Panc1 (cell line): Measurements from ENCODE around the gene VSIR. TPM values are rescaled to one million over a fixed set of nuclear protein-coding genes. Genes with fewer than 3 reads are reported as not detected.

Source experiments
- ATAC-seq: fragments of 200-7000 bp; cut with Tn5 transposase; 2 replicates; pipeline ENCODE4 v1.9.1; 2020; ENCODE audit warnings: mild to moderate bottlenecking, moderate library complexity
- BruUV-seq: library from RNA; stranded (reverse); fragments of 400-500 nt; replicated peaks from 2 replicates; lab custom pipeline; 2021; lab: Mats Ljungman, UMichigan
- CTCF ChIA-PET: fragments of 300-600 bp; sonication (Branson Sonifier 250); formaldehyde crosslinking; loops from one replicate; lab custom pipeline; 2022; ENCODE audit warnings: antibody characterized with exemption; lab: Charles Lee
- POLR2A ChIA-PET: fragments of 300-600 bp; sonication (Branson Sonifier 250); formaldehyde crosslinking; loops from one replicate; lab custom pipeline; 2022; ENCODE audit warnings: antibody characterized with exemption; lab: Charles Lee
- DNase-seq: peaks from one replicate; pipeline ENCODE4 v3.0.0-alpha.2; 2010; ENCODE audit warnings: low read depth, low spot score
- H3K27ac ChIP-seq: 2 replicates; pipeline ENCODE4 v1.5.1; 2011; ENCODE audit warnings: mild to moderate bottlenecking, low read length, inconsistent platforms
- H3K27me3 ChIP-seq: fragments of 200-500 bp; sonication (Bioruptor generic); 2 replicates; pipeline ENCODE4 v1.6.0; 2014; ENCODE audit warnings: low read length, inconsistent platforms; ENCODE audit not compliant: control insufficient read depth, insufficient read depth
- H3K36me3 ChIP-seq: fragments of 200-500 bp; sonication (Bioruptor generic); 2 replicates; pipeline ENCODE4 v1.5.1; 2014; ENCODE audit warnings: inconsistent platforms, mild to moderate bottlenecking, low read length, moderate library complexity; ENCODE audit not compliant: control insufficient read depth, insufficient read depth
- H3K4me1 ChIP-seq: 2 replicates; pipeline ENCODE4 v1.5.1; 2011; ENCODE audit warnings: inconsistent platforms, mild to moderate bottlenecking, low read length, moderate library complexity; ENCODE audit not compliant: control insufficient read depth, insufficient read depth
- H3K4me3 ChIP-seq, 2 experiments: 2 replicates each; pipeline ENCODE4 v1.5.1; 2011 to 2012; ENCODE audit warnings: low read depth in 2 of 2, low read length in 2 of 2, mild to moderate bottlenecking in 2 of 2, inconsistent platforms in 1 of 2, moderate library complexity in 1 of 2
- H3K9me3 ChIP-seq: fragments of 200-500 bp; sonication (Bioruptor generic); 2 replicates; pipeline ENCODE4 v1.5.1; 2014; ENCODE audit warnings: low read depth, mild to moderate bottlenecking, inconsistent platforms, low read length, moderate library complexity; ENCODE audit not compliant: control insufficient read depth, insufficient read depth
- POLR2AphosphoS5 ChIP-seq: IDR thresholded peaks from 2 replicates; pipeline ENCODE4 v1.6.1; 2012; ENCODE audit warnings: mild to moderate bottlenecking, low read depth, low read length, moderate library complexity
- REST ChIP-seq, 2 experiments: IDR thresholded peaks; 2 replicates each; pipeline ENCODE4 v1.6.1; 2011 to 2012; ENCODE audit warnings: low read depth in 2 of 2, control low read depth in 1 of 2, low read length in 1 of 2, mild to moderate bottlenecking in 1 of 2, moderate library complexity in 1 of 2; ENCODE audit not compliant: insufficient read depth in 1 of 2
- SIN3A ChIP-seq: IDR thresholded peaks from 2 replicates; pipeline ENCODE4 v1.6.1; 2012; ENCODE audit warnings: low read depth, mild to moderate bottlenecking, low read length, moderate library complexity, borderline replicate concordance; ENCODE audit not compliant: insufficient read depth
- TCF7L2 ChIP-seq: IDR thresholded peaks from 2 replicates; pipeline ENCODE4 v1.6.1; 2011; ENCODE audit warnings: mild to moderate bottlenecking, low read depth, low read length, inconsistent platforms
- in situ Hi-C: cut with HindIII; loops from 2 replicates; pipeline ENCODE4 v1.10.0; 2016; ENCODE audit warnings: low sequenced_read_pairs, low pct_unique_long_range_greater_than_20kb
- intact Hi-C: fragments of 100-400 bp; cut with micrococcal nuclease; formaldehyde crosslinking; loops from one replicate; pipeline ENCODE4 v1.10.0; 2022; ENCODE audit not compliant: unreplicated experiment
- total RNA-seq: library from RNA; stranded (reverse); gene quantifications from one replicate; pipeline ENCODE4 v1.2.1, GENCODE V29; 2021; ENCODE audit not compliant: unreplicated experiment
- TF ChIP-seq, protein P1 (sequence below): fragments of 450-650 bp; IDR thresholded peaks from 2 replicates; pipeline ENCODE4 v1.5.1; 2017; ENCODE audit warnings: mild to moderate bottlenecking

Gene VSIR
- total RNA-seq, 1 experiment from 2014 or later: 34.9 TPM

DNA sequence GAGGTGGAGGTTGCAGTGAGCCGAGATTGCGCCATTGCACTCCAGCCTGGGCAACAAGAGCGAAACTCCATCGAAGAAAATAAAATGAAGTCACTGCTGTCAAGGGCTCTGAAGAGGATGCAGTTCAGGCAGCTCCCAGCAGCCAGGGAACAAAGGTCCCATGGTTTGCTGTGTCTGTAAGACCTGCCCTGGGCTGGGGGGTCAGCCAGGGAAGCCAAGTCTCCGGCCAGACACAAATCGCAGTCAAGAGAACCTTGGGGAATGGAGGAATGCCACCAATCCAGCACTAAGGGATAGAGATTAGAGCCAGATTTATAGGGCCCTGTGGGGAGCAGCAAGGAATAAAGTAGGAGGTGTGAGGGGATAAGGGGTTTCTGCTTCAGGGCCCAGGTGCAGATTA, 28.9 kb upstream of the VSIR start:
- no peak overlapping the region for H3K27ac ChIP-seq
- intact Hi-C loops (no loop called here), in situ Hi-C loops (no loop called here)
- ChIA-PET POLR2A (no interaction called here), CTCF (no interaction called here)
- DNase-seq (no peak), ATAC-seq (no peak)
- H3K4me3 ChIP-seq: no peak overlapping the region
- H3K36me3 ChIP-seq: no peaks in the 10 kb centered on the region
- H3K9me3 ChIP-seq: no peaks in the 10 kb centered on the region
- no peaks in the 10 kb centered on the region for H3K27me3 ChIP-seq
- no peaks in the 10 kb centered on the region; the same call in 1 of the 2 replicates for H3K4me1 ChIP-seq
- no TSS peak for BruUV-seq
- TF ChIP-seq REST (IDR thresholded peaks at IDR 0.05; ENCODE audit: insufficient read depth in 1 of 2, low read depth in 2 of 2, low read length in 1 of 2): no peak
- TF ChIP-seq SIN3A: no peak
- TF ChIP-seq, protein P1, sequence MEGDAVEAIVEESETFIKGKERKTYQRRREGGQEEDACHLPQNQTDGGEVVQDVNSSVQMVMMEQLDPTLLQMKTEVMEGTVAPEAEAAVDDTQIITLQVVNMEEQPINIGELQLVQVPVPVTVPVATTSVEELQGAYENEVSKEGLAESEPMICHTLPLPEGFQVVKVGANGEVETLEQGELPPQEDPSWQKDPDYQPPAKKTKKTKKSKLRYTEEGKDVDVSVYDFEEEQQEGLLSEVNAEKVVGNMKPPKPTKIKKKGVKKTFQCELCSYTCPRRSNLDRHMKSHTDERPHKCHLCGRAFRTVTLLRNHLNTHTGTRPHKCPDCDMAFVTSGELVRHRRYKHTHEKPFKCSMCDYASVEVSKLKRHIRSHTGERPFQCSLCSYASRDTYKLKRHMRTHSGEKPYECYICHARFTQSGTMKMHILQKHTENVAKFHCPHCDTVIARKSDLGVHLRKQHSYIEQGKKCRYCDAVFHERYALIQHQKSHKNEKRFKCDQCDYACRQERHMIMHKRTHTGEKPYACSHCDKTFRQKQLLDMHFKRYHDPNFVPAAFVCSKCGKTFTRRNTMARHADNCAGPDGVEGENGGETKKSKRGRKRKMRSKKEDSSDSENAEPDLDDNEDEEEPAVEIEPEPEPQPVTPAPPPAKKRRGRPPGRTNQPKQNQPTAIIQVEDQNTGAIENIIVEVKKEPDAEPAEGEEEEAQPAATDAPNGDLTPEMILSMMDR: no peak

DNA sequence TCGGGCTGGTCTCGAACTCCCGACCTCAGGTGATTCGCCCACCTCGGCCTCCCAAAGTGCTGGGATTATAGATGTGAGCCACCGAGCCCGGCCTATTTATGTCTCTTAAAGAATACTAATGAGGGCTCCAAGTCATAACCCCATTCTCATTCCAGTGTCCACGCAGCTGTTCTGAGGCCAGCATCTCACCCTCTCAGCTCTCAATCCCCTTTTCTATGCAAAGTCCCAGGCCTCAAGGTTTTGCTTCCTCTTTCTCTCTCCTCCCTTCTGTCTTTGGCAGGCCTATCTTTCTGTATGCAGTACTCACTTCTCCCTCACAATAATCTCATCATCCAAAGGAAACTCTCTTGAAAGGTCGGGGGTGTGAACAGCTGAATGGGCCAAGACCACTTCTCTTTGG, 28.0 kb upstream of the VSIR start:
- H3K9me3 ChIP-seq: no peaks in the 10 kb centered on the region
- intact Hi-C loops: no loop called here
- H3K36me3 ChIP-seq: no peaks in the 10 kb centered on the region
- CTCF ChIA-PET: no interaction called here
- no peak overlapping the region for H3K27ac ChIP-seq
- no peaks in the 10 kb centered on the region for H3K27me3 ChIP-seq
- BruUV-seq: no TSS peak
- in situ Hi-C loops: no loop called here
- no peak for ATAC-seq
- H3K4me1 ChIP-seq: no peaks in the 10 kb centered on the region; the same call in 1 of the 2 replicates
- TF ChIP-seq, protein P1: no peak
- TF ChIP-seq TCF7L2 (no peak), REST (IDR thresholded peaks at IDR 0.05; ENCODE audit: insufficient read depth in 1 of 2, low read depth in 2 of 2, low read length in 1 of 2) (no peak), SIN3A (no peak), POLR2AphosphoS5 (no peak)
- no peak for DNase-seq
- POLR2A ChIA-PET: no interaction called here
- H3K4me3 ChIP-seq: no peak overlapping the region
